CD14-positive monocyte (primary cell): ENCODE results near the gene APBA2. TPM values are rescaled to one million over a fixed set of nuclear protein-coding genes. Genes with fewer than 3 reads are reported as not detected.

Source experiments
- DNase-seq, 3 donors: peaks; one replicate each; pipeline ENCODE4 v3.0.0-alpha.2; 2011 to 2022
- H2AFZ ChIP-seq: 2 replicates; pipeline ENCODE4 v1.6.0; 2012; ENCODE audit warnings: mild to moderate bottlenecking, low read depth, low read length, inconsistent platforms; ENCODE audit not compliant: insufficient read depth, poor library complexity, severe bottlenecking
- H3K27ac ChIP-seq, 2 donors: 1 replicate in 1 of 2; 2 replicates in 1 of 2; pipeline ENCODE4 v1.5.1; 2012 to 2013; ENCODE audit warnings: low read length in 2 of 2, control low read depth in 1 of 2, inconsistent platforms in 1 of 2, low read depth in 1 of 2, mild to moderate bottlenecking in 1 of 2
- H3K27me3 ChIP-seq, 2 donors: one replicate each; pipeline versions ENCODE4 v1.6.0 to v1.6.1; 2011 to 2013; ENCODE audit warnings: low read length in 2 of 2; ENCODE audit not compliant: control insufficient read depth in 2 of 2, insufficient read depth in 2 of 2
- H3K36me3 ChIP-seq, 2 donors: replicated peaks in 1 of 2; 1 replicate in 1 of 2; 2 replicates in 1 of 2; pipeline versions ENCODE4 v1.5.1 to v1.6.1; 2012 to 2013; ENCODE audit warnings: low read length in 2 of 2, control low read depth in 1 of 2, inconsistent platforms in 1 of 2, mild to moderate bottlenecking in 1 of 2; ENCODE audit not compliant: insufficient read depth in 2 of 2, control insufficient read depth in 1 of 2
- H3K4me1 ChIP-seq, 2 donors: 1 replicate in 1 of 2; 2 replicates in 1 of 2; pipeline versions ENCODE4 v1.5.1 to v1.6.1; 2012 to 2013; ENCODE audit warnings: low read length in 2 of 2, control low read depth in 1 of 2, inconsistent platforms in 1 of 2, mild to moderate bottlenecking in 1 of 2, moderate library complexity in 1 of 2; ENCODE audit not compliant: insufficient read depth in 2 of 2, control insufficient read depth in 1 of 2
- H3K4me2 ChIP-seq: replicated peaks from 2 replicates; pipeline ENCODE3; 2012; ENCODE audit warnings: low read length, moderate library complexity, mild to moderate bottlenecking; ENCODE audit not compliant: poor library complexity, severe bottlenecking; ENCODE audit errors: extremely low read depth
- H3K4me3 ChIP-seq, 3 experiments: fragments of 200-600 bp in 1 of 3; sonication (generic) in 1 of 3; replicated peaks in 1 of 3; 1 replicate in 2 of 3; 2 replicates in 1 of 3; pipeline ENCODE4 v1.5.1; 2011 to 2013; ENCODE audit warnings: low read length in 3 of 3, mild to moderate bottlenecking in 3 of 3, control low read depth in 2 of 3, low read depth in 2 of 3, inconsistent platforms in 1 of 3, moderate library complexity in 1 of 3
- H3K79me2 ChIP-seq: 2 replicates; pipeline ENCODE4 v1.6.0; 2012; ENCODE audit warnings: mild to moderate bottlenecking, control low read depth, inconsistent platforms, low read length, moderate library complexity; ENCODE audit not compliant: insufficient read depth
- H3K9ac ChIP-seq: 2 replicates; pipeline ENCODE4 v1.6.0; 2017; ENCODE audit warnings: low read length, mild to moderate bottlenecking; ENCODE audit not compliant: insufficient read depth, poor library complexity, severe bottlenecking
- H3K9me3 ChIP-seq, 2 donors: replicated peaks in 1 of 2; 1 replicate in 1 of 2; 2 replicates in 1 of 2; pipeline versions ENCODE4 v1.5.1 to v1.6.1; 2012 to 2013; ENCODE audit warnings: low read length in 2 of 2, control low read depth in 1 of 2; ENCODE audit not compliant: control insufficient read depth in 1 of 2, insufficient read depth in 1 of 2
- H4K20me1 ChIP-seq: 2 replicates; pipeline ENCODE4 v1.6.0; 2012; ENCODE audit warnings: mild to moderate bottlenecking, low read length, control low read depth, moderate library complexity; ENCODE audit not compliant: insufficient read depth
- H3K27ac Mint-ChIP-seq, 7 donors: one replicate each; pipeline ENCODE4 v1.8.0; 2020; ENCODE audit warnings: mild to moderate bottlenecking in 7 of 7, mixed read lengths in 7 of 7, moderate library complexity in 6 of 7, inconsistent platforms in 2 of 7
- H3K27me3 Mint-ChIP-seq, 3 donors: one replicate each; pipeline ENCODE4 v1.8.0; 2021 to 2022; ENCODE audit warnings: low read depth in 3 of 3, mild to moderate bottlenecking in 3 of 3, mixed read lengths in 3 of 3, moderate library complexity in 3 of 3, inconsistent platforms in 1 of 3
- H3K36me3 Mint-ChIP-seq, 2 donors: one replicate each; pipeline ENCODE4 v1.8.0; 2020; ENCODE audit warnings: mixed read lengths in 2 of 2, inconsistent platforms in 1 of 2, mild to moderate bottlenecking in 1 of 2
- H3K4me1 Mint-ChIP-seq: one replicate; pipeline ENCODE4 v1.8.0; 2020; ENCODE audit warnings: mild to moderate bottlenecking, mixed read lengths
- H3K4me3 Mint-ChIP-seq, 2 donors: one replicate each; pipeline ENCODE4 v1.8.0; 2020; ENCODE audit warnings: mild to moderate bottlenecking in 2 of 2, mixed read lengths in 2 of 2, moderate library complexity in 1 of 2
- H3K9me3 Mint-ChIP-seq, 7 donors: one replicate each; pipeline ENCODE4 v1.8.0; 2020 to 2022; ENCODE audit warnings: mixed read lengths in 7 of 7, mild to moderate bottlenecking in 6 of 7, moderate library complexity in 6 of 7, inconsistent platforms in 2 of 7
- WGBS: methylation state at CpG from one replicate; pipeline ENCODE4 v1.1.5; 2013; ENCODE audit warnings: missing lambda C conversion rate; ENCODE audit not compliant: insufficient coverage; 5-methylcytosine and 5-hydroxymethylcytosine counted together
- intact Hi-C, 2 donors: fragments of 100-400 bp; cut with micrococcal nuclease; formaldehyde crosslinking; loops; one replicate each; pipeline versions ENCODE4 v1.15.0 to v1.15.1; 2023
- polyA plus RNA-seq, 3 donors: library from polyadenylated mRNA; depleted of rRNA in 1 of 3; unstranded in 2 of 3; stranded (reverse) in 1 of 3; fragments of 300-500 nt in 2 of 3; fragments of >200 nt in 1 of 3; fragmentation: Illumina TruSeq in 2 of 3; gene quantifications; 1 replicate in 2 of 3; 2 replicates in 1 of 3; pipeline ENCODE4 v1.2.3, GENCODE V29; 2012 to 2021
- TF ChIP-seq, protein P1 (sequence below): fragments of 200-600 bp; IDR thresholded peaks from one replicate; pipeline ENCODE4 v1.8.0; 2022; ENCODE audit warnings: antibody characterized with exemption, mild to moderate bottlenecking

Gene APBA2
- polyA plus RNA-seq, 3 donors: 0.30 TPM; not detected in 2

DNA sequence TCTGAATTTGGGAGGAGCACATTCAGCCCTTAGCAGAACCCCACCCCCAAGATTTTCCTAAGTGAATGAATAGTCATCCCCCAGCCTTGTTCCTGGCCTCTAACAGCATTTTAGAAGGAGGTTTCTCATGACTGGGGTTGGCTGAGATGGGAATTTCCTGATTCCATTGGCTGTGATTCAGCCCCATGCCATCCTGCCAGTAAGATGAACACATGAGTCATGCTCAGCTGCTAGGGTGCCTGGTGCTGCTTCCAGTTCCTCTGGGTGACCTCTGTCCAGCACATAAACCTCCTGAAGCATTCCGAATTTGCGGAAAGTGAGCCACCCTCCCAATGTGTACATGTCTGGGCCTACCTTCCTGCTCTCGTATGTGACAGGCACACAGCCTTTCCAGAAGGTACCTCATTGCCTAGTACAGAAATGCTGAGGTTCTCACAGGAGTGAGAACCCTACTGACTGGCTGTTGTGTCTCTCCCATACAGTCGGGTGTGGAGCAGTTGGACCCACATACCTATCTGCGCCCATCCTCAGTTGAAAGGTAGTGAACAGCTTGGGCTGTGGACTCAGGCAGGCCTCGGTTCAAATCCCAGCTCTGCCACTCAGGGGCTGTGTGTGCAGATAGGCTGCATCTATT is 91.7 kb downstream of the APBA2 start:
- TF ChIP-seq, protein P1, sequence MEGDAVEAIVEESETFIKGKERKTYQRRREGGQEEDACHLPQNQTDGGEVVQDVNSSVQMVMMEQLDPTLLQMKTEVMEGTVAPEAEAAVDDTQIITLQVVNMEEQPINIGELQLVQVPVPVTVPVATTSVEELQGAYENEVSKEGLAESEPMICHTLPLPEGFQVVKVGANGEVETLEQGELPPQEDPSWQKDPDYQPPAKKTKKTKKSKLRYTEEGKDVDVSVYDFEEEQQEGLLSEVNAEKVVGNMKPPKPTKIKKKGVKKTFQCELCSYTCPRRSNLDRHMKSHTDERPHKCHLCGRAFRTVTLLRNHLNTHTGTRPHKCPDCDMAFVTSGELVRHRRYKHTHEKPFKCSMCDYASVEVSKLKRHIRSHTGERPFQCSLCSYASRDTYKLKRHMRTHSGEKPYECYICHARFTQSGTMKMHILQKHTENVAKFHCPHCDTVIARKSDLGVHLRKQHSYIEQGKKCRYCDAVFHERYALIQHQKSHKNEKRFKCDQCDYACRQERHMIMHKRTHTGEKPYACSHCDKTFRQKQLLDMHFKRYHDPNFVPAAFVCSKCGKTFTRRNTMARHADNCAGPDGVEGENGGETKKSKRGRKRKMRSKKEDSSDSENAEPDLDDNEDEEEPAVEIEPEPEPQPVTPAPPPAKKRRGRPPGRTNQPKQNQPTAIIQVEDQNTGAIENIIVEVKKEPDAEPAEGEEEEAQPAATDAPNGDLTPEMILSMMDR: no peak
- Histone ChIP-seq H3K4me3 (no peak overlapping the region), H3K27ac (no peak overlapping the region), H3K79me2 (no peaks in the 10 kb centered on the region), H4K20me1 (no peaks in the 10 kb centered on the region), H3K9ac (no peak overlapping the region), H3K27me3 (peaks cover 0 to 2% of the 10 kb centered on the region in 2 donors), H3K36me3 (no peaks in the 10 kb centered on the region), H3K4me2 (no peak overlapping the region), H3K4me1 (no peaks in the 10 kb centered on the region), H3K9me3 (no peaks in the 10 kb centered on the region), H2AFZ (no peak overlapping the region)
- H3K4me1 Mint-ChIP-seq: no peaks in the 10 kb centered on the region
- H3K4me3 Mint-ChIP-seq: no peak overlapping the region
- peaks cover 0 to 11% (median 5%) of the 10 kb centered on the region in 3 donors for H3K27me3 Mint-ChIP-seq
- peak overlapping the region in 1 of 7 donors; percentile 55 for H3K27ac Mint-ChIP-seq
- no peaks in the 10 kb centered on the region for H3K36me3 Mint-ChIP-seq
- intact Hi-C loops: no loop called here
- H3K9me3 Mint-ChIP-seq: no peaks in the 10 kb centered on the region
- DNase-seq: peak in 1 of 3 donors; percentile 43
- WGBS: 90% methylated on average over 3 of the region's 6 CpGs

DNA sequence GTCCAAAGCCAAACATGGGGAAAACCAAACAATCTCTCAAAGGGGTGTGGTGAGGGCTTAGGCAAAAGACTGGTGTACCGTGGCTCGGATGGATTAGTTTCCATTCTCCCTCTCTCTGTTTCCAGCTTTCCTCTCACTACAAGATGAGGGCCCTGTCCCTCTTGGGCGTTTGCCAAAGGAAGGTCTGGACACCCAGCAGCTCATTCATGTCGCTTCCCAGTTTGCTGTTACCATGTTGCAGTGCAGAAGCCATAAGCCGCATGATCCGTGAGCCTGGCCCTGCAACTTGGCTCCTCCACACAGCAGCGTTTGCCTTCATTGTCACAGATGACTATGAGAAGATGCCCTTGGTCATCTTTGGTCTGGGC is 92.2 kb downstream of the APBA2 start:
- Histone ChIP-seq H3K9ac (no peak overlapping the region), H2AFZ (no peak overlapping the region), H4K20me1 (no peaks in the 10 kb centered on the region), H3K79me2 (no peaks in the 10 kb centered on the region), H3K27me3 (peaks cover 0 to 2% of the 10 kb centered on the region in 2 donors), H3K9me3 (no peaks in the 10 kb centered on the region), H3K27ac (no peak overlapping the region), H3K4me3 (no peak overlapping the region), H3K36me3 (no peaks in the 10 kb centered on the region), H3K4me1 (no peaks in the 10 kb centered on the region), H3K4me2 (no peak overlapping the region)
- Mint-ChIP-seq H3K27ac (no peak overlapping the region), H3K4me1 (no peaks in the 10 kb centered on the region), H3K27me3 (peaks cover 0 to 11% (median 5%) of the 10 kb centered on the region in 3 donors), H3K9me3 (no peaks in the 10 kb centered on the region), H3K4me3 (no peak overlapping the region), H3K36me3 (no peaks in the 10 kb centered on the region)
- WGBS: 89% methylated on average over 7 of the region's 7 CpGs
- TF ChIP-seq, protein P1: no peak
- intact Hi-C loops: no loop called here
- no peak for DNase-seq
